Pons (tissue), 1 donor: ENCODE data around the gene KRTAP5-3.
A peak's percentile ranks its signal among the peaks of the same experiment; 100 is the strongest.

Source experiments
- DNase-seq: peaks from one replicate; pipeline ENCODE4 v3.0.0-alpha.2; 2016; ENCODE audit warnings: low spot score

The KRTAP5-3 gene

GRCh38 chr11:1643146-1643690, 35.0 kb upstream of the KRTAP5-3 start:
- DNase-seq = no peak

- no peak for DNase-seq
Observed at GRCh38 chr11:1642288-1643145, 34.3 kb upstream of the KRTAP5-3 start.

- DNase-seq = no peak
Observed at GRCh38 chr11:1641096-1641495, 32.8 kb upstream of the KRTAP5-3 start.

GRCh38 chr11:1640076-1640946, 32.0 kb upstream of the KRTAP5-3 start:
- DNase-seq = no peak

GRCh38 chr11:1639666-1640065, 31.4 kb upstream of the KRTAP5-3 start:
- DNase-seq = no peak

- no peak for DNase-seq
Observed at GRCh38 chr11:1639102-1639620, 30.9 kb upstream of the KRTAP5-3 start.

- DNase-seq = no peak
Observed at GRCh38 chr11:1638344-1638743, 30.1 kb upstream of the KRTAP5-3 start.

GRCh38 chr11:1637628-1638027, 29.4 kb upstream of the KRTAP5-3 start:
- no peak for DNase-seq

GRCh38 chr11:1636291-1636950, 28.2 kb upstream of the KRTAP5-3 start:
- DNase-seq = no peak

- no peak for DNase-seq
Observed at GRCh38 chr11:1633864-1634263, 25.6 kb upstream of the KRTAP5-3 start.

GRCh38 chr11:1632053-1632714, 23.9 kb upstream of the KRTAP5-3 start:
- no peak for DNase-seq

- no peak for DNase-seq
Observed at GRCh38 chr11:1631066-1631568, 22.9 kb upstream of the KRTAP5-3 start.

- DNase-seq = no peak
Observed at GRCh38 chr11:1630271-1630670, 22.0 kb upstream of the KRTAP5-3 start.

- no peak for DNase-seq
Observed at GRCh38 chr11:1629326-1630185, 21.3 kb upstream of the KRTAP5-3 start, which contains the start of gene KRTAP5-5. Gene KRTAP5-5, plus strand, starts transcription at chr11:1629775. Its CDS starts 66 bp downstream, at chr11:1629841.

- DNase-seq = peak; percentile 11
Observed at GRCh38 chr11:1628506-1629325, 20.5 kb upstream of the KRTAP5-3 start.

GRCh38 chr11:1625541-1625940, 17.3 kb upstream of the KRTAP5-3 start:
- DNase-seq = no peak

GRCh38 chr11:1624621-1625020, 16.4 kb upstream of the KRTAP5-3 start:
- DNase-seq = no peak

- no peak for DNase-seq
Observed at GRCh38 chr11:1623716-1624115, 15.5 kb upstream of the KRTAP5-3 start.

GRCh38 chr11:1622086-1622485, 13.8 kb upstream of the KRTAP5-3 start, which contains the start of gene KRTAP5-4:
Gene KRTAP5-4, minus strand, starts transcription at chr11:1622138. Its CDS starts 45 bp downstream, at chr11:1622093.
- no peak for DNase-seq
